Endothelial cell of umbilical vein (primary cell): ENCODE results near the gene MTG1. TPM values are rescaled to one million over a fixed set of nuclear protein-coding genes. Genes with fewer than 3 reads are reported as not detected.

Experiments used
- BruUV-seq: library from RNA; stranded (reverse); fragments of 400-500 nt; replicated peaks from 2 replicates; lab custom pipeline; 2021; lab: Mats Ljungman, UMichigan
- CTCF ChIA-PET: fragments of 300-600, 350-600 bp; sonication (Branson Sonifier 250); formaldehyde crosslinking; loops from one replicate; lab custom pipeline; 2021; ENCODE audit warnings: antibody characterized with exemption, inconsistent platforms; lab: Charles Lee
- POLR2A ChIA-PET: fragments of 300-600, 350-600 bp; sonication (Branson Sonifier 250); formaldehyde crosslinking; loops from one replicate; lab custom pipeline; 2021; ENCODE audit warnings: antibody characterized with exemption, inconsistent platforms; lab: Charles Lee
- DNase-seq: peaks from one replicate; pipeline ENCODE4 v3.0.0-alpha.2; 2011; ENCODE audit warnings: low read depth, low spot score
- FAIRE-seq: peaks from 2 replicates; lab custom pipeline; 2011; peaks lifted over from hg19 to GRCh38; lab: Jason Lieb, UNC
- H2AFZ ChIP-seq: 2 replicates; pipeline ENCODE4 v1.6.0; 2012; ENCODE audit warnings: low read depth, low read length, control low read depth, inconsistent platforms
- H3K27ac ChIP-seq: 2 replicates; pipeline ENCODE4 v1.5.1; 2011; ENCODE audit warnings: low read depth, mild to moderate bottlenecking, control low read depth, low read length, moderate library complexity; ENCODE audit not compliant: insufficient read depth
- H3K27me3 ChIP-seq, 2 experiments: 2 replicates each; pipeline versions ENCODE4 v1.6.0 to v1.6.1; 2011; ENCODE audit warnings: low read length in 2 of 2, mixed read lengths in 1 of 2; ENCODE audit not compliant: control insufficient read depth in 2 of 2, insufficient read depth in 2 of 2
- H3K36me3 ChIP-seq, 2 experiments: 2 replicates in 1 of 2; 3 replicates in 1 of 2; pipeline ENCODE4 v1.5.1; 2011; ENCODE audit warnings: low read length in 2 of 2, mild to moderate bottlenecking in 1 of 2, moderate library complexity in 1 of 2; ENCODE audit not compliant: control insufficient read depth in 2 of 2, insufficient read depth in 2 of 2; ENCODE audit errors: extremely low read depth in 1 of 2
- H3K4me1 ChIP-seq: 3 replicates; pipeline ENCODE4 v1.5.1; 2011; ENCODE audit warnings: mild to moderate bottlenecking, low read length; ENCODE audit not compliant: control insufficient read depth, insufficient read depth; ENCODE audit errors: extremely low read depth
- H3K4me2 ChIP-seq: 2 replicates; pipeline ENCODE4 v1.6.1; 2011; ENCODE audit warnings: low read length, control low read depth, mixed read lengths; ENCODE audit not compliant: insufficient read depth
- H3K4me3 ChIP-seq, 3 experiments: fragments of 200-600 bp in 1 of 3; sonication (generic), shearing (Covaris generic) in 1 of 3; replicated peaks in 1 of 3; 2 replicates each; pipeline ENCODE4 v1.5.1; 2011 to 2016; ENCODE audit warnings: control low read depth in 3 of 3, low read length in 3 of 3, mild to moderate bottlenecking in 2 of 3, inconsistent platforms in 1 of 3, low read depth in 1 of 3, moderate library complexity in 1 of 3; ENCODE audit not compliant: insufficient read depth in 1 of 3
- H3K79me2 ChIP-seq: 2 replicates; pipeline ENCODE4 v1.6.0; 2012; ENCODE audit warnings: low read length, inconsistent platforms; ENCODE audit not compliant: control insufficient read depth, insufficient read depth
- H3K9ac ChIP-seq: replicated peaks from 2 replicates; pipeline ENCODE3; 2011; ENCODE audit warnings: low read length, control low read depth; ENCODE audit not compliant: insufficient read depth; ENCODE audit errors: extremely low read depth
- H3K9me1 ChIP-seq: replicated peaks from 3 replicates; pipeline ENCODE4 v1.6.0; 2011; ENCODE audit warnings: mild to moderate bottlenecking, low read length; ENCODE audit not compliant: control insufficient read depth, insufficient read depth; ENCODE audit errors: extremely low read depth
- H3K9me3 ChIP-seq: replicated peaks from 2 replicates; pipeline ENCODE4 v1.5.1; 2012; ENCODE audit warnings: low read length, inconsistent platforms; ENCODE audit not compliant: control insufficient read depth, insufficient read depth
- H4K20me1 ChIP-seq: replicated peaks from 2 replicates; pipeline ENCODE3; 2011; ENCODE audit warnings: mild to moderate bottlenecking, low read length; ENCODE audit not compliant: control insufficient read depth, insufficient read depth; ENCODE audit errors: extremely low read depth
- CTCF ChIP-seq, 2 donors: IDR thresholded peaks; 1 replicate in 1 of 2; 2 replicates in 1 of 2; pipeline ENCODE4 v1.5.1; 2011; ENCODE audit warnings: low read length in 2 of 2, mild to moderate bottlenecking in 2 of 2, moderate library complexity in 2 of 2, control low read depth in 1 of 2, inconsistent platforms in 1 of 2, low read depth in 1 of 2; ENCODE audit not compliant: insufficient read depth in 1 of 2; ENCODE audit errors: extremely low read depth in 1 of 2
- EZH2 ChIP-seq: IDR thresholded peaks from 2 replicates; pipeline ENCODE4 v1.6.1; 2012; ENCODE audit warnings: borderline replicate concordance, low read depth, mild to moderate bottlenecking, moderate library complexity, low read length, inconsistent platforms; ENCODE audit not compliant: severe bottlenecking
- FOS ChIP-seq: IDR thresholded peaks from 2 replicates; pipeline ENCODE4 v1.6.1; 2011; ENCODE audit warnings: mild to moderate bottlenecking, low read length, moderate library complexity, borderline replicate concordance; ENCODE audit not compliant: insufficient read depth
- GATA2 ChIP-seq: IDR thresholded peaks from 2 replicates; pipeline ENCODE4 v1.7.0; 2011; ENCODE audit warnings: low read depth, mild to moderate bottlenecking, moderate library complexity, mixed read lengths, low read length; ENCODE audit not compliant: insufficient read length, insufficient read depth
- JUN ChIP-seq: IDR thresholded peaks from 2 replicates; pipeline ENCODE4 v1.6.1; 2011; ENCODE audit warnings: borderline replicate concordance, low read depth; ENCODE audit not compliant: insufficient read length, insufficient read depth
- MYC ChIP-seq: IDR thresholded peaks from one replicate; pipeline ENCODE4 v1.6.1; 2011; ENCODE audit warnings: mild to moderate bottlenecking, low read depth, low read length
- POLR2A ChIP-seq: IDR thresholded peaks from 2 replicates; pipeline ENCODE4 v1.6.1; 2012; ENCODE audit warnings: low read depth, mild to moderate bottlenecking, control low read depth, low read length
- POLR2AphosphoS5 ChIP-seq: IDR thresholded peaks from 2 replicates; pipeline ENCODE4 v1.6.1; 2012; ENCODE audit warnings: low read depth, mild to moderate bottlenecking, control low read depth, low read length, moderate library complexity; ENCODE audit not compliant: insufficient read depth
- dilution Hi-C: fragments of 300-500 bp; cut with MboI; formaldehyde crosslinking; loops from one replicate; pipeline ENCODE4 v1.15.0; 2019; ENCODE audit warnings: low sequenced_read_pairs; ENCODE audit not compliant: extremely low pct_ligation_motif_present
- intact Hi-C: fragments of 100-400 bp; cut with micrococcal nuclease; formaldehyde crosslinking; loops from one replicate; pipeline ENCODE4 v1.10.0; 2022
- polyA plus RNA-seq, 4 experiments: library from polyadenylated mRNA; depleted of rRNA in 3 of 4; stranded (reverse) in 3 of 4; unstranded in 1 of 4; fragments of >200 nt; gene quantifications; 2 replicates each; pipeline versions ENCODE4 v1.2.1 to v1.2.3, GENCODE V29; 2011 to 2012; ENCODE audit warnings: missing spikeins in 1 of 4
- total RNA-seq: library from RNA; stranded (reverse); gene quantifications from 2 replicates; pipeline ENCODE4 v1.2.3, GENCODE V29; 2021
- TF ChIP-seq, protein P1 (sequence below): IDR thresholded peaks from 2 replicates; pipeline ENCODE4 v1.6.1; 2011; ENCODE audit not compliant: insufficient read depth, insufficient read length

MTG1 gene
- total and polyA plus RNA-seq, 2 donors (not counting 3 experiments of a cell fraction or from before 2014, with no cell fraction given), result 66.5 to 91.6 TPM

GRCh38 chr10:133362846-133363245 lies 31.1 kb upstream of the MTG1 start:
- intact Hi-C loops, result no loop called here
- no peaks in the 10 kb centered on the region for H4K20me1 ChIP-seq
- CTCF ChIA-PET, result no interaction called here
- H3K4me3 ChIP-seq, result no peak overlapping the region
- no peaks in the 10 kb centered on the region for H3K9me3 ChIP-seq
- POLR2A ChIA-PET, result no interaction called here
- FAIRE-seq (no peak), DNase-seq (no peak)
- no peaks in the 10 kb centered on the region for H3K27me3 ChIP-seq
- BruUV-seq, result no TSS peak
- H3K9me1 ChIP-seq, result no peaks in the 10 kb centered on the region
- no peaks in the 10 kb centered on the region for H3K4me1 ChIP-seq
- TF ChIP-seq CTCF (IDR thresholded peaks at IDR 0.05; ENCODE audit: extremely low read depth in 1 of 2, insufficient read depth in 1 of 2, low read depth in 1 of 2, low read length in 2 of 2) (no peak), EZH2 (no peak), POLR2A (no peak), POLR2AphosphoS5 (no peak), GATA2 (no peak), MYC (no peak), FOS (no peak), JUN (no peak)
- TF ChIP-seq, protein P1, sequence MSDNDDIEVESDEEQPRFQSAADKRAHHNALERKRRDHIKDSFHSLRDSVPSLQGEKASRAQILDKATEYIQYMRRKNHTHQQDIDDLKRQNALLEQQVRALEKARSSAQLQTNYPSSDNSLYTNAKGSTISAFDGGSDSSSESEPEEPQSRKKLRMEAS, result no peak
- dilution Hi-C loops, result no loop called here
- peaks cover 0 to 27% of the 10 kb centered on the region in 2 experiments for H3K36me3 ChIP-seq
- no peaks in the 10 kb centered on the region for H3K79me2 ChIP-seq
- H3K4me2 ChIP-seq, result no peak overlapping the region
- no peak overlapping the region for H2AFZ ChIP-seq
- H3K9ac ChIP-seq, result no peak overlapping the region
- H3K27ac ChIP-seq, result no peak overlapping the region
